Erythroblast (primary cell): Measurements from ENCODE around the gene LRRN3.

Source experiments
- GATA1 ChIP-seq: IDR thresholded peaks from 2 replicates; pipeline ENCODE4 v1.6.1; 2011; ENCODE audit warnings: low read depth, mild to moderate bottlenecking, control low read depth, low read length, moderate library complexity
- POLR2A ChIP-seq: IDR thresholded peaks from 2 replicates; pipeline ENCODE4 v1.6.1; 2011; ENCODE audit warnings: mild to moderate bottlenecking, low read length

DNA sequence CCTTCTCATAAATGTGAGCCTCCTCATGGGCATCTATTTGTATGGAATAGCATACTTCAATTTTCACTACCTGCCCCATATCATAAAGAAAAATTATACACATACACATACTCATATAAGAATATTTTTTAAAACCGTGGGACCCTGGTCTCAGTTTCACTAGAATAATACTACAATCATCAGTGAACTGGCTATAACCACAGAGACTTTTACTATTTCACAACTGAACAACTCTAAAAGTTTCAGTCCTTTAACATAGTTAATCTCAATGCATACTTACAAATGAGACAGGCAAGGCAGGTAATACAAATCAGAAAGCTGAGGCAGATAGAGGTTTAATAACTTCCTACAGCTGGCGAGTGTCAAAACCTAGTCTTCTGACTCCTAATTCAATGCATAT lies 83.1 kb downstream of the LRRN3 start:
- TF ChIP-seq POLR2A = no peak
- no peak for TF ChIP-seq GATA1
